ENCODE data around the gene SLC26A1. TPM values are rescaled to one million over a fixed set of nuclear protein-coding genes. Genes with fewer than 3 reads are reported as not detected.

SLC26A1 gene
- total RNA-seq, 1 experiment from 2014 or later: 0.22 TPM

- Histone ChIP-seq H3K4me3 (replicated peaks in 1 of 2; ENCODE audit: low read depth in 1 of 2, low read length in 2 of 2) (peak overlapping the region; percentile 64 to 72), H3K36me3 (ENCODE audit: control insufficient read depth in 1 of 2, insufficient read depth in 2 of 2, low read length in 2 of 2) (no peaks in the 10 kb centered on the region), H3K27me3 (ENCODE audit: insufficient read depth, low read length) (no peaks in the 10 kb centered on the region), H4K20me1 (ENCODE audit: insufficient read depth) (no peaks in the 10 kb centered on the region), H3K9me2 (ENCODE audit: insufficient read depth) (no peaks in the 10 kb centered on the region), H3K4me2 (ENCODE audit: low read length) (peak overlapping the region; percentile 89), H3K27ac (ENCODE audit: low read depth, low read length) (peak overlapping the region; percentile 74), H3K9me3 (ENCODE audit: control insufficient read depth in 1 of 2, insufficient read depth in 1 of 2, low read depth in 1 of 2, low read length in 2 of 2) (no peaks in the 10 kb centered on the region), H3K79me2 (ENCODE audit: insufficient read depth, low read length) (no peaks in the 10 kb centered on the region; the same call in 1 of the 2 replicates), H2AFZ (ENCODE audit: low read depth, low read length, poor library complexity, severe bottlenecking) (no peak overlapping the region), H3K9ac (ENCODE audit: low read length) (peak overlapping the region; percentile 74), H3K4me1 (ENCODE audit: control insufficient read depth in 1 of 2, insufficient read depth in 2 of 2, low read length in 2 of 2) (peaks cover 5 to 20% of the 10 kb centered on the region in 2 experiments; a peak in 3 of 4 replicates)
- BruUV-seq (replicated peaks): TSS peak; percentile 46
- DNase-seq (ENCODE audit: low read depth, low spot score) (no peak), ATAC-seq (peak; percentile 74)
- intact Hi-C loops (cut with micrococcal nuclease): no loop called here
- POLR2A ChIA-PET: no interaction called here
- CTCF ChIA-PET: no interaction called here
- TF ChIP-seq POLR2AphosphoS5 (IDR thresholded peaks at IDR 0.05; ENCODE audit: low read depth, low read length) (peak; percentile 80), TCF7L2 (IDR thresholded peaks at IDR 0.05; ENCODE audit: borderline replicate concordance, extremely low read depth, insufficient read depth, insufficient read length) (no peak), SRF (IDR thresholded peaks at IDR 0.05; ENCODE audit: low read depth) (no peak), SIN3A (IDR thresholded peaks at IDR 0.05; ENCODE audit: low read depth) (no peak), YY1 (IDR thresholded peaks at IDR 0.05; ENCODE audit: extremely low read depth, insufficient replicate concordance, low read depth, low read length) (peak; percentile 14), MAX (IDR thresholded peaks at IDR 0.05) (no peak), ZNF274 (IDR thresholded peaks at IDR 0.05; ENCODE audit: low read depth, low read length) (no peak), CTCF (IDR thresholded peaks at IDR 0.05 in 2 of 3, conservative IDR thresholded peaks at IDR 0.05 in 1 of 3; ENCODE audit: borderline replicate concordance in 1 of 3, insufficient read depth in 1 of 3, low read depth in 2 of 3, low read length in 2 of 3) (peak in 1 of 3 experiments; percentile 36; a peak in 3 of 6 replicates), ELF1 (IDR thresholded peaks at IDR 0.05; ENCODE audit: borderline replicate concordance, low read depth) (no peak)
- RAD21 ChIA-PET (ENCODE audit: low non-redundant PET in 1 of 2, low total read pairs in 2 of 2, uncharacterized antibody in 2 of 2, unreplicated experiment in 2 of 2): interaction anchor here (0.6 to 1.6 kb wide), 2 partner anchors 25 to 137 kb away, joined by 4 read pairs; partner anchors contain the start of genes CPLX1 (in 1 of the 2) and IDUA (in 1 of the 2)
Observed at GRCh38 chr4:962231-963208, 30.7 kb downstream of the SLC26A1 start.
